K562 (cell line): ENCODE measurements around the gene SCN1B.

ENCODE experiments used
- AFF4 ChIP-seq: sonication (generic); formaldehyde crosslinking; IDR thresholded peaks from 2 replicates; pipeline ENCODE4 v1.8.0; 2023; ENCODE audit warnings: mild to moderate bottlenecking, missing genetic modification reagents
- ATF3 ChIP-seq, 2 experiments: fragments of 450-650 bp in 1 of 2; sonication (generic) in 1 of 2; formaldehyde crosslinking in 1 of 2; IDR thresholded peaks in 1 of 2; conservative IDR thresholded peaks in 1 of 2; 2 replicates each; pipeline versions ENCODE4 v1.6.1 to v1.8.1; 2016 to 2023; ENCODE audit warnings: mild to moderate bottlenecking in 2 of 2, moderate library complexity in 2 of 2, inconsistent platforms in 1 of 2, missing genetic modification reagents in 1 of 2
- CTCF ChIP-seq, 3 experiments: IDR thresholded peaks in 2 of 3; conservative IDR thresholded peaks in 1 of 3; 2 replicates each; pipeline ENCODE4 v1.5.1; 2011 to 2012; ENCODE audit warnings: low read length in 3 of 3, mild to moderate bottlenecking in 3 of 3, control low read depth in 2 of 3, improper control_type of control experiment in 1 of 3, inconsistent platforms in 1 of 3, low read depth in 1 of 3, mixed read lengths in 1 of 3, moderate library complexity in 1 of 3; ENCODE audit not compliant: insufficient read depth in 2 of 3
- FOXM1 ChIP-seq, 2 experiments: fragments of 450-650 bp in 1 of 2; sonication (generic) in 1 of 2; formaldehyde crosslinking in 1 of 2; IDR thresholded peaks; 2 replicates each; pipeline versions ENCODE4 v1.6.1 to v1.9.0; 2017 to 2022; ENCODE audit warnings: low read depth in 2 of 2, mild to moderate bottlenecking in 2 of 2, missing genetic modification reagents in 1 of 2, moderate library complexity in 1 of 2
- HDAC3 ChIP-seq: fragments of 450-650 bp; IDR thresholded peaks from 2 replicates; pipeline ENCODE4 v1.6.1; 2018; ENCODE audit warnings: borderline replicate concordance, mild to moderate bottlenecking, moderate library complexity; ENCODE audit not compliant: partially characterized antibody
- NCOR1 ChIP-seq: fragments of 450-650 bp; IDR thresholded peaks from 2 replicates; pipeline ENCODE4 v1.6.1; 2016; ENCODE audit warnings: mild to moderate bottlenecking, moderate library complexity
- SIN3A ChIP-seq, 2 experiments: fragments of 150-350 bp in 1 of 2; IDR thresholded peaks; 2 replicates each; pipeline ENCODE4 v1.6.1; 2011 to 2016; ENCODE audit warnings: borderline replicate concordance in 2 of 2, low read depth in 2 of 2, low read length in 2 of 2, mild to moderate bottlenecking in 2 of 2, moderate library complexity in 2 of 2; ENCODE audit not compliant: control insufficient read depth in 1 of 2
- SMAD4 ChIP-seq: fragments of 250-450 bp; sonication (Bioruptor Pico); conservative IDR thresholded peaks from 2 replicates; pipeline ENCODE4 v1.8.0; 2021; ENCODE audit warnings: inconsistent platforms, mild to moderate bottlenecking, moderate library complexity
- ZNF3 ChIP-seq: fragments of 250-450 bp; sonication (Bioruptor Pico); IDR thresholded peaks from 2 replicates; pipeline ENCODE4 v1.5.0; 2021; ENCODE audit warnings: mild to moderate bottlenecking, moderate library complexity

- TF ChIP-seq CTCF (IDR thresholded peaks at IDR 0.05 in 2 of 3, conservative IDR thresholded peaks at IDR 0.05 in 1 of 3; ENCODE audit: insufficient read depth in 2 of 3, low read depth in 1 of 3, low read length in 3 of 3) (no peak), FOXM1 (IDR thresholded peaks at IDR 0.05; ENCODE audit: low read depth) (no peak), FOXM1 (CRISPR knock-in tag; IDR thresholded peaks at IDR 0.05; ENCODE audit: low read depth) (no peak), AFF4 (CRISPR knock-in tag) (no peak), ZNF3 (no peak), SIN3A (IDR thresholded peaks at IDR 0.05; ENCODE audit: borderline replicate concordance in 2 of 2, control insufficient read depth in 1 of 2, low read depth in 2 of 2, low read length in 2 of 2) (peak in 1 of 2 experiments; percentile 20; a peak in 1 of 4 replicates), SMAD4 (CRISPR knock-in tag) (no peak), ATF3 (IDR thresholded peaks at IDR 0.05) (no peak), ATF3 (CRISPR knock-in tag; conservative IDR thresholded peaks at IDR 0.05) (no peak), NCOR1 (no peak), HDAC3 (no peak)
Measured at GRCh38 chr19:35000647-35001501, 29.4 kb upstream of the SCN1B start.
